ENCODE measurements around the gene ARFGAP2. TPM values are rescaled to one million over a fixed set of nuclear protein-coding genes. Genes with fewer than 3 reads are reported as not detected.

ARFGAP2 gene
- total RNA-seq, 1 experiment from 2014 or later, result 73.5 TPM

DNA sequence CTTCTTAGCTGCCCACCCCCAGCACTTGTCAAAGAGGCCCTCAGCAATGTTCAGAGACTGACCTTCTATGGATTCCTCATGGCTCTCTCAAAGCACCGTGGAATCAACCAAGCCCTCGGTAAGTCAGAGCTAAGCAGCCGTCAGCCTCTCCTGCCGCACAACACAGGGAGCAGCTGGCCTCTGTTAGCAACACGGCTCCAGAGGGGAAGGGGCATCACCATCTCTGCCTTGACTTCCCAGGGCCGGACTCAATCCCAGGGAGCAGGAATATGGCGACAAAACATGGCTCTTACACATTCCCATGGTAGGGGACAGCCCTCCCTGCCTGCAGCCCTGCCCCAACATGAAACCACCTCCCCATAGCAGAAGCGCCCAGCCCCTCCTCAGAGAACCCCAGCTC, 18.9 kb downstream of the ARFGAP2 start:
- H2AFZ ChIP-seq (ENCODE audit: low read depth, low read length, poor library complexity, severe bottlenecking), result no peak overlapping the region
- CTCF ChIA-PET, result no interaction called here
- RAD21 ChIA-PET (ENCODE audit: low non-redundant PET in 1 of 2, low total read pairs in 2 of 2, uncharacterized antibody in 2 of 2, unreplicated experiment in 2 of 2), result no interaction called here

More for the DNA sequence above, 18.9 kb downstream of the ARFGAP2 start:
- H3K27ac ChIP-seq (ENCODE audit: low read depth, low read length), result no peak overlapping the region
- H3K36me3 ChIP-seq (ENCODE audit: control insufficient read depth in 1 of 2, insufficient read depth in 2 of 2, low read length in 2 of 2), result no peaks in the 10 kb centered on the region; a peak in 1 of 4 replicates
- DNase-seq (ENCODE audit: low read depth, low spot score) (no peak), ATAC-seq (no peak)
- H3K27me3 ChIP-seq (ENCODE audit: insufficient read depth, low read length), result no peaks in the 10 kb centered on the region
- no peaks in the 10 kb centered on the region for H4K20me1 ChIP-seq (ENCODE audit: insufficient read depth)
- no peak overlapping the region for H3K9ac ChIP-seq (ENCODE audit: low read length)
- no peaks in the 10 kb centered on the region for H3K9me3 ChIP-seq (ENCODE audit: control insufficient read depth in 1 of 2, insufficient read depth in 1 of 2, low read depth in 1 of 2, low read length in 2 of 2)
- BruUV-seq (replicated peaks), result no TSS peak
- H3K4me2 ChIP-seq (ENCODE audit: low read length), result no peak overlapping the region
- POLR2A ChIA-PET, result no interaction called here
- TF ChIP-seq RAD21 (IDR thresholded peaks at IDR 0.05; ENCODE audit: low read depth), result no peak
- TF ChIP-seq, protein P1, sequence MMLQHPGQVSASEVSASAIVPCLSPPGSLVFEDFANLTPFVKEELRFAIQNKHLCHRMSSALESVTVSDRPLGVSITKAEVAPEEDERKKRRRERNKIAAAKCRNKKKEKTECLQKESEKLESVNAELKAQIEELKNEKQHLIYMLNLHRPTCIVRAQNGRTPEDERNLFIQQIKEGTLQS (IDR thresholded peaks at IDR 0.05), result no peak
- no peak for TF ChIP-seq TCF7L2 (IDR thresholded peaks at IDR 0.05; ENCODE audit: borderline replicate concordance, extremely low read depth, insufficient read depth, insufficient read length)
- TF ChIP-seq, protein P2, sequence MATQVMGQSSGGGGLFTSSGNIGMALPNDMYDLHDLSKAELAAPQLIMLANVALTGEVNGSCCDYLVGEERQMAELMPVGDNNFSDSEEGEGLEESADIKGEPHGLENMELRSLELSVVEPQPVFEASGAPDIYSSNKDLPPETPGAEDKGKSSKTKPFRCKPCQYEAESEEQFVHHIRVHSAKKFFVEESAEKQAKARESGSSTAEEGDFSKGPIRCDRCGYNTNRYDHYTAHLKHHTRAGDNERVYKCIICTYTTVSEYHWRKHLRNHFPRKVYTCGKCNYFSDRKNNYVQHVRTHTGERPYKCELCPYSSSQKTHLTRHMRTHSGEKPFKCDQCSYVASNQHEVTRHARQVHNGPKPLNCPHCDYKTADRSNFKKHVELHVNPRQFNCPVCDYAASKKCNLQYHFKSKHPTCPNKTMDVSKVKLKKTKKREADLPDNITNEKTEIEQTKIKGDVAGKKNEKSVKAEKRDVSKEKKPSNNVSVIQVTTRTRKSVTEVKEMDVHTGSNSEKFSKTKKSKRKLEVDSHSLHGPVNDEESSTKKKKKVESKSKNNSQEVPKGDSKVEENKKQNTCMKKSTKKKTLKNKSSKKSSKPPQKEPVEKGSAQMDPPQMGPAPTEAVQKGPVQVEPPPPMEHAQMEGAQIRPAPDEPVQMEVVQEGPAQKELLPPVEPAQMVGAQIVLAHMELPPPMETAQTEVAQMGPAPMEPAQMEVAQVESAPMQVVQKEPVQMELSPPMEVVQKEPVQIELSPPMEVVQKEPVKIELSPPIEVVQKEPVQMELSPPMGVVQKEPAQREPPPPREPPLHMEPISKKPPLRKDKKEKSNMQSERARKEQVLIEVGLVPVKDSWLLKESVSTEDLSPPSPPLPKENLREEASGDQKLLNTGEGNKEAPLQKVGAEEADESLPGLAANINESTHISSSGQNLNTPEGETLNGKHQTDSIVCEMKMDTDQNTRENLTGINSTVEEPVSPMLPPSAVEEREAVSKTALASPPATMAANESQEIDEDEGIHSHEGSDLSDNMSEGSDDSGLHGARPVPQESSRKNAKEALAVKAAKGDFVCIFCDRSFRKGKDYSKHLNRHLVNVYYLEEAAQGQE (IDR thresholded peaks at IDR 0.05; ENCODE audit: low read depth), result no peak
- TF ChIP-seq SP1 (IDR thresholded peaks at IDR 0.05; ENCODE audit: low read depth), result no peak
- TF ChIP-seq, protein P3, sequence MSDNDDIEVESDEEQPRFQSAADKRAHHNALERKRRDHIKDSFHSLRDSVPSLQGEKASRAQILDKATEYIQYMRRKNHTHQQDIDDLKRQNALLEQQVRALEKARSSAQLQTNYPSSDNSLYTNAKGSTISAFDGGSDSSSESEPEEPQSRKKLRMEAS (IDR thresholded peaks at IDR 0.05), result no peak
- H3K9me2 ChIP-seq (ENCODE audit: insufficient read depth), result no peaks in the 10 kb centered on the region
- intact Hi-C loops (cut with micrococcal nuclease), result no loop called here
- H3K79me2 ChIP-seq (ENCODE audit: insufficient read depth, low read length), result no peaks in the 10 kb centered on the region
- no peak overlapping the region for H3K4me3 ChIP-seq (replicated peaks in 1 of 2; ENCODE audit: low read depth in 1 of 2, low read length in 2 of 2)
- no peaks in the 10 kb centered on the region for H3K4me1 ChIP-seq (ENCODE audit: control insufficient read depth in 1 of 2, insufficient read depth in 2 of 2, low read length in 2 of 2)
